KBM-7 (cell line): ENCODE measurements around the gene TUBA4B.

Source experiments
- DNase-seq: peaks from one replicate; pipeline ENCODE4 v3.0.0-alpha.2; 2015
- in situ Hi-C: fragments of 300-500 bp; cut with MboI; formaldehyde crosslinking; loops from 2 replicates; pipeline ENCODE4 v1.14.3; 2020; ENCODE audit warnings: low sequenced_read_pairs, low pct_unique_long_range_greater_than_20kb, mixed read lengths

TUBA4B gene

DNA sequence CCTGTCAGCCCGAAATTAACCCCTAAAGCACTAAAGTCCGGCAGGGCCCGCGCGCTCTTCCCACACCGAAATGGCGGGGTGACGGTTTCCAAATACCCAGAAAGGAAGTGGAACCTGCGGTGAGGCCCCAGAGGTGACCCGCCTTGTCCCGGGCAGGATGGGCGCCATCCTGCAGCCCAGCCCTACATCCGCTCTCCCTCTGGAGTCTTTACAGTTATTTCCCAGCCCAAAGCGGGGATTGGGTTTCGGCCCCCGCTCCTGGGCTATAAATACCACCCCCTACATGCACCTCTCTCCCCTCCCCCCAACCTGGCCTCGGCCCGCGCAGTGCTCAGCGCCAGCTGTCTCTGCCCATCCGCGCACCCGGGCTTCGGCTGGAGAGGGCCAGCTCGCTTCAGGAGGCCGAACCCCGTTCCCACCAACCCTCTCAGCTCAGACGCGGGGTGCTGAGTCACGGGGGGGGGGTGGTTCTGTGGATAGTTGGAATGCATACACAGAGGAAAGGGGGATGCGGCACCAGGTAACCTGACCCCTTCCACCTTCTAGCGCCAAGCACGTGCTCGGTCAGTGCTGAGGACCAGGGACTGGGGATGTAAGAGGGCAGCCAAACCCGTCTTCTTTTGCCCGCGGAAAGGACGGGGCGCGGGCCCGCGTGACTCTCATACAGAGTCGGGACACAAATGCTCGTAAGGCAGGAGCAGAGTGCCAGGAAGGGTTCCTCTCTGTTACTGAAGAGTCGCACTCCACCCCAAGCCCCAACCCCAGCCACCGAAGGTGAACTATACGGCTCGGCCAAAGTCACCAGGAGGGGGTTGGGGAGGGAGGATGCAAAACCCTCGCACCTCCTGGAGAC, at the start of gene TUBA4B:
TSS of gene TUBA4B (plus strand) at position 344 of the 853 bp plus-strand sequence. CDS start at position 509, 165 bp downstream.
- peak; percentile 72 for DNase-seq
- in situ Hi-C loops = no loop called here

DNA sequence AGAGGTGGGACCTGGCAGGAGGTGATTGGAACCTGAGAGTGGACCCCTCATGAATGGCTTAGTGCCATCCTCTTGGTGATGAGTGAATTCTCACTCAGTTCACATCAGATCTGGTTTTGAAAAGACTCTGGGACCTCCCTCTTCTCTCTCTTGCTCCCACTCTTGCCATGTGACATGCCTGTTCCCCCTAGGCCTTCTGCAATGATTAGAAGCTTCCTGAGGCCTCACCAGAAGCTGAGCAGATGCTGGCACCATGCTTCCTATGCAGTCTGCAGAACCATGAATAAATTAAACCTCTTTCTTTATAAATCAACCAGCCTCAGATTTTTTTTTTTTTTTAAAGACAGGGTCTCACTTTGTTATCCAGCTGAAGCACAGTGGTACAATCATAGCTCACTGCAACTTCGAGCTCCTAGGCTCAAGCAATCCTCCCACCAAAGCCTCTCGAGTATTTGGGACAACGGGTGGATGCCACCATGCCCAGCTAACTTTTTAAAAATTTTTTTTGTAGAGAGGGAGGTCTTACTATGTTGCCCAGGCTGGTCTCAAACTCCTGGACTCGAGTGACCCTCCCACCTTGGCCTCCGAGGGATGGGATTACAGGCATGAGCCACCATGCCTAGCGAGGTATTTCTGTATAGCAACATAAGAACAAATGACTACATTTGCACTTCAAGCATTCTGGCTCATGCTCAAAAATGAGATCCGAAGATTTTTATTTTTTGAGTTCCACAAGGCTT, 48.4 kb upstream of the TUBA4B start:
- DNase-seq = no peak
- in situ Hi-C loops = no loop called here

DNA sequence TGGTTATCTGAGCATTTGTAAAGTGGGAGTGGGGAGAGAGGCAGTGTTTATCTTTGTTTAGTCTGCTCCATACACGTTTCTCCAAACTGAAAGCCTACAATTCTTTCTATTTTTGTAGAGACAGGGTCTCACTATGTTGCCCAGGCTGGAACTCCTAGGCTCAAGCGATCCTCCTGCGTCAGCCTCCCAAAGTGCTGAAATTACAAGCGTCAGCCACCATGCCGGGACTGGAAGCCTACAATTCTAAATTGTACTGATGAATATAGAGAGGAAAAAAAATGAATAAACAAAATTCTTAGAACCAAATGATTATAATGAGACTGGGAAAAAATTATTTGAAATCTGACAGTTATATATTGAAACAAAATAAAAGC, 47.9 kb upstream of the TUBA4B start:
- no peak for DNase-seq
- in situ Hi-C loops = no loop called here

- in situ Hi-C loops = no loop called here
- no peak for DNase-seq
These were observed 47.1 kb upstream of the TUBA4B start for GRCh38 chr2:219205981-219206327.

- in situ Hi-C loops = no loop called here
- DNase-seq = peak; percentile 92
These were observed 46.5 kb upstream of the TUBA4B start, which contains the start of gene ZFAND2B for GRCh38 chr2:219206328-219207133. TSS of gene ZFAND2B (plus strand) at chr2:219206782. CDS start at chr2:219206988, 206 bp downstream.

DNA sequence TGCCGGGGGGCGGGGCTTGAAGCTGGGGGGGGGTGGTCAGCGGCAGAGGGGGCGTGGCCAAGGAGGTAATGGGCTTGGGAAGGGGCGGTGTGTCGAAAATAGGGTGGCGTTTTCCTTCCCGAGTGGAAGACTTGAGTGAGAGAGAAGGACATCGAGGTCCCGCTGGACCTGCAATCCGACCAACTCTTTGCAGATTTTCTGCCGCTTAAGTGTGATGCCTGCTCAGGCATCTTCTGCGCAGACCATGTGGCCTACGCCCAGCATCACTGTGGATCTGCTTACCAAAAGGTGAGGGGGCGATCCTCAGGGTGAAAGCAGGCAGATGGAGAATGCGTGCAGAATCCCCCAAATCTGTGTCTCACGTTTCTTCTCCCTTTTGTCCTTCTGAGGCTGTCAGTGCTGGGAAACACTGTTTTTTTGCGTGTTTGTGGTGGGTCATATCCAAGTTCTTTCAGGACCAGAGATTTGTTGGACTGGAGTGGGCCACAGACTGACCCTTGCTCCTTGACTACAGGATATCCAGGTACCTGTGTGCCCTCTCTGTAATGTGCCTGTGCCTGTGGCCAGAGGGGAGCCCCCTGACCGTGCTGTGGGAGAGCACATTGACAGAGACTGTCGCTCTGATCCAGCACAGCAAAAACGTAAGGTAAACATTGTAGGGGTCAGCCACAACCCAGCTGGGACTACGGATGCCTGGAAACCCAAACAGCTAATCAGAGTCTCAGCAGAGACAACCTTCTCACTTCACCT, 45.7 kb upstream of the TUBA4B start:
- in situ Hi-C loops = no loop called here
- no peak for DNase-seq

DNA sequence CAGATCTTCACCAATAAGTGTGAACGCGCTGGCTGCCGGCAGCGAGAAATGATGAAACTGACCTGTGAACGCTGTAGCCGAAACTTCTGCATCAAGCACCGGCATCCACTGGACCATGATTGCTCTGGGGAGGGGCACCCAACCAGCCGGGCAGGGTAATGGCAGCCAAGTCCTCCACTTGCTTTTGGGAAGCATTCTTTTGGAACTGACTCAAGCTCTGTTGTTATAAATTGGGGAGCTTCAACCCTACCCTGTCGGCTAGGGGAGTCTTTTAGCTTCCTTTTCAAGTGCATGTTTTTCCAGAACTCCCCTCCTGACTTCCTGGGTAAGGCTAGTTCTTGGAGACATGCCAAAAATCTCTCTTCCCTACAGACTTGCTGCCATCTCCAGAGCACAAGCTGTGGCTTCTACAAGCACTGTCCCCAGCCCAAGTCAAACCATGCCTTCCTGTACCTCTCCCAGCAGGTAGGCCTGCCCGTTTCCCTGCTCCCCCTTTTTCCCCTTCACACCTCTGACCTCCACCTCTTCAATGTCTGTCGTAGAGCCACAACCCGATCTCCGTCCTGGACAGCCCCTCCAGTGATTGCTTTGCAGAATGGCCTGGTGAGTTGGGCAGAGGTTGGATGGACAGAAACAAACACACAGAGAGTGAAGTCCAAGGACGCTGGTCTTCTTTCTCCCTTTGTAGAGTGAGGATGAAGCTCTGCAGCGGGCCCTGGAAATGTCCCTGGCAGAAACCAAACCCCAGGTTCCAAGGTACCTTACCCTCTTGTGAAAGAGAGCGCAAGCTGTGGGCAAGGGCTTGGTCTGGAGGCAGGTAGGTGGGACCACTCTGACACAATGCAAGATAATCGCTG, 44.9 kb upstream of the TUBA4B start:
- in situ Hi-C loops = no loop called here
- no peak for DNase-seq

DNA sequence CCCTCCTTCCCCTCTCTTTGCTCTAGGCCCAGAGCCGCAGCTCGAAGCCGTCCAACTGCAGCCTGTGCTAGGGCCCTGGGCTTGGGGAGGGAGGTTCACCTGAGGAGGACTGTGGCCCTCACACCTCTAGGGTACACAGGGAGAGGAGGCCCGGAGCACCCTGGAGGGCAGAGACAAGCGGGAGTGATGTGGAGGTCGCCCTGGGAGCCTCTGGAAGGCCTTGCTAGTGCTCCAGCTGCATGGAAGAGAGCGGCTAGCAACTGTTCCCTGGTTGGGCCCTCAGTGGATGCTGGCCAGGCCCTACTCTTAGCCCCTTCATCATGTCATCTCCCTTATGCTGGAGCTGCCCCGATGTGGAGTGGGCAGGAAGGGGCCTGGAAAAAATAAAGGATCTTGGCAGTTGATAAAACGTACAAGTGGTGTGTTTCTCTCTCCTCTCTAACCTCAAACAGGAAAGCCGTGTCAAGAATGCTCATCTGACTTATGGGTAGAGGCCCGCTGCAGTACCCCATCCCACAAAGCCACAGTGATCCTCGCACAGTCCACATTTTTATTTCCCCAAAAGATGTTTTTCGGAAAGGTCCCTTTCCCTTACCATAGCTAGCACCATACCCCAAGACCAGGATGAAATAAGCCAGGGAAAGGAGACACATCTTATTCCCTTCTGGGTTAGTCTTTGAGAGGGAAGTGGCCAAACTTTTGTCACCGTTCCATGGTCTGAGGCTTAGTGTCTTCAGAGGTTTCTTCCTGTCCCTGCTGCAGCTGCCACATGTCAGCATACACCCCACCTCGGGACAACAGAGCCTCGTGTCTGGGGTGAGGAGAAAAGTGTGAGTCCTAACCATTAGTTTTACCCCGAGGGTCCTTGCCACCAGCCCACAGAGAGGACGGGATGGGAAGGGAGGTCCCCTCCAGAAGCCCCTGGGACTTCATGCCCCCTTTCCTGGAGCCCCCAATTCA, 43.5 kb upstream of the TUBA4B start:
- in situ Hi-C loops = no loop called here
- peak; percentile 22 for DNase-seq

GRCh38 chr2:219210196-219210885, 42.7 kb upstream of the TUBA4B start:
- DNase-seq = no peak
- in situ Hi-C loops = no loop called here

DNA sequence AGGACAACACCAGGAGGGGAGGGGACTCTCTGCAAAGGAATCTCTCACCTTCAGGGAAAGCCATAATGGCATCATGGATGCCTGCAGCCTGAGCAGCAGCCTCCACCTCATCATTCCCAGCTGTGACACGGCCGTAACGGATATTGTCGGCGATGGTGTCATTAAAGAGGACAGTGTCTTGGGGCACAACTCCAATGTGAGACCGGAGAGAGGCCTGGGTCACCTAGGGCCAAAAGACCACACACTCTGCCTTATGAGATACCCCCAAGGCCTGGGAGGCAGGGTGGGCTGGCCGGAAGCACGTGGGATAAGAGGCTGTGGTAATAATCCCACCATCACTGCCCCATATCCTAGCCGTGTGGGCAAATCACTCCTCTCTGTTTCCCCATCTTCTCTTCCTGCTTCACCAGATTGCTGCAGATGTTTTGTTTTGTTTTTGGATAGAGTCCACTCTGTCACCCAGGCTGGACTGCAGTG, 42.1 kb upstream of the TUBA4B start:
- in situ Hi-C loops = no loop called here
- DNase-seq = no peak

DNA sequence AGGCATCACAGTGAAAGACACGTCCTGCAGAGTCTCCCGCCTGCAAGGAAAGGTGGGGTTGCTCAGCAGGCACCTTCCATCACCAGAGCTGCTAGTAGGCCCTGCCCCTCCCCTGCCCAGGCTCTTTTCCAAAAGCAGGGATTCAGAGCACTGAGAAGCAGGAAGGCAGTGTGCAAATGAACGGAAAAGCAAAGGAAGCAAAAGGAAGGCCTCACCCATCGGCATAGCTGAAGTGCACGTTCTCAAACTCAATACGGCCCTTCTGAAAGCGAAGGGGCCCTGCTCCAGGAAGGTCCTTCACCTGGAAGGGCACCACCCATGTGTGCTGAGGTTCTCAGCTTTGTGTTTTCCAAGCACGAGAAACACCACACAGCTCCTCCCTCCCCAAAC, 40.0 kb upstream of the TUBA4B start:
- DNase-seq = no peak
- in situ Hi-C loops = no loop called here

- no peak for DNase-seq
- in situ Hi-C loops = no loop called here
These were observed 39.5 kb upstream of the TUBA4B start for GRCh38 chr2:219213486-219214071.

GRCh38 chr2:219214141-219214540, 38.9 kb upstream of the TUBA4B start:
- in situ Hi-C loops = no loop called here
- DNase-seq = no peak

GRCh38 chr2:219214786-219215185, 38.3 kb upstream of the TUBA4B start:
- in situ Hi-C loops = no loop called here
- no peak for DNase-seq

- DNase-seq = no peak
- in situ Hi-C loops = no loop called here
These were observed 37.0 kb upstream of the TUBA4B start for GRCh38 chr2:219215871-219216534.

- in situ Hi-C loops = no loop called here
- DNase-seq = no peak
These were observed 36.5 kb upstream of the TUBA4B start for GRCh38 chr2:219216535-219216915.
